ENCODE measurements around the gene CBLN3.

GRCh38 chr14:24422694-24423601, 6.5 kb downstream of the CBLN3 start:
- TF ChIP-seq CTCF (IDR thresholded peaks at IDR 0.05; ENCODE audit: poor library complexity, severe bottlenecking) = no peak
- no peak for TF ChIP-seq EP300 (conservative IDR thresholded peaks at IDR 0.05; ENCODE audit: poor library complexity, severe bottlenecking)
- no peak for TF ChIP-seq EZH2 (IDR thresholded peaks at IDR 0.05; ENCODE audit: borderline replicate concordance, insufficient read depth, low read length, poor library complexity, severe bottlenecking)
- TF ChIP-seq RAD21 (conservative IDR thresholded peaks at IDR 0.05) = no peak
- TF ChIP-seq, protein P1, sequence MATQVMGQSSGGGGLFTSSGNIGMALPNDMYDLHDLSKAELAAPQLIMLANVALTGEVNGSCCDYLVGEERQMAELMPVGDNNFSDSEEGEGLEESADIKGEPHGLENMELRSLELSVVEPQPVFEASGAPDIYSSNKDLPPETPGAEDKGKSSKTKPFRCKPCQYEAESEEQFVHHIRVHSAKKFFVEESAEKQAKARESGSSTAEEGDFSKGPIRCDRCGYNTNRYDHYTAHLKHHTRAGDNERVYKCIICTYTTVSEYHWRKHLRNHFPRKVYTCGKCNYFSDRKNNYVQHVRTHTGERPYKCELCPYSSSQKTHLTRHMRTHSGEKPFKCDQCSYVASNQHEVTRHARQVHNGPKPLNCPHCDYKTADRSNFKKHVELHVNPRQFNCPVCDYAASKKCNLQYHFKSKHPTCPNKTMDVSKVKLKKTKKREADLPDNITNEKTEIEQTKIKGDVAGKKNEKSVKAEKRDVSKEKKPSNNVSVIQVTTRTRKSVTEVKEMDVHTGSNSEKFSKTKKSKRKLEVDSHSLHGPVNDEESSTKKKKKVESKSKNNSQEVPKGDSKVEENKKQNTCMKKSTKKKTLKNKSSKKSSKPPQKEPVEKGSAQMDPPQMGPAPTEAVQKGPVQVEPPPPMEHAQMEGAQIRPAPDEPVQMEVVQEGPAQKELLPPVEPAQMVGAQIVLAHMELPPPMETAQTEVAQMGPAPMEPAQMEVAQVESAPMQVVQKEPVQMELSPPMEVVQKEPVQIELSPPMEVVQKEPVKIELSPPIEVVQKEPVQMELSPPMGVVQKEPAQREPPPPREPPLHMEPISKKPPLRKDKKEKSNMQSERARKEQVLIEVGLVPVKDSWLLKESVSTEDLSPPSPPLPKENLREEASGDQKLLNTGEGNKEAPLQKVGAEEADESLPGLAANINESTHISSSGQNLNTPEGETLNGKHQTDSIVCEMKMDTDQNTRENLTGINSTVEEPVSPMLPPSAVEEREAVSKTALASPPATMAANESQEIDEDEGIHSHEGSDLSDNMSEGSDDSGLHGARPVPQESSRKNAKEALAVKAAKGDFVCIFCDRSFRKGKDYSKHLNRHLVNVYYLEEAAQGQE (IDR thresholded peaks at IDR 0.05; ENCODE audit: borderline replicate concordance) = no peak
- TF ChIP-seq POLR2AphosphoS5 (IDR thresholded peaks at IDR 0.05) = no peak
- TF ChIP-seq TAF1 (IDR thresholded peaks at IDR 0.05; ENCODE audit: low read depth) = no peak
- no peak for TF ChIP-seq SMC3 (conservative IDR thresholded peaks at IDR 0.05; ENCODE audit: poor library complexity)
